IPS-18c (cell line): ENCODE results near the gene PRRC2A.
A peak's percentile ranks its signal among the peaks of the same experiment; 100 is the strongest.

ENCODE experiments used
- H3K4me3 ChIP-seq: 2 replicates; pipeline ENCODE4 v1.7.0; 2013; ENCODE audit warnings: low read depth, mild to moderate bottlenecking, low read length, moderate library complexity; ENCODE audit not compliant: insufficient read depth
- H3K9me3 ChIP-seq: one replicate; pipeline ENCODE4 v1.6.1; 2013; ENCODE audit warnings: mild to moderate bottlenecking, low read length, moderate library complexity; ENCODE audit not compliant: control insufficient read depth, insufficient read depth

Gene PRRC2A

GRCh38 chr6:31658983-31659648 is 38.6 kb downstream of the PRRC2A start:
- Histone ChIP-seq H3K4me3 (peak overlapping the region; percentile 88; the same call in 1 of the 2 replicates), H3K9me3 (no peaks in the 10 kb centered on the region)

- H3K9me3 ChIP-seq = no peaks in the 10 kb centered on the region
Measured at GRCh38 chr6:31659649-31660380, 39.3 kb downstream of the PRRC2A start.

GRCh38 chr6:31660381-31661261 is 40.1 kb downstream of the PRRC2A start, which contains the start of gene C6orf47:
TSS of gene C6orf47 (minus strand) at chr6:31660778. CDS start at chr6:31659947, 831 bp downstream.
- no peaks in the 10 kb centered on the region for H3K9me3 ChIP-seq
- peak within 1 kb of the TSS; percentile 88 for H3K4me3 ChIP-seq

More at GRCh38 chr6:31659649-31660380, 39.3 kb downstream of the PRRC2A start:
- H3K4me3 ChIP-seq = peak overlapping the region; percentile 88

GRCh38 chr6:31661262-31662123 is 41.0 kb downstream of the PRRC2A start:
- H3K9me3 ChIP-seq = no peaks in the 10 kb centered on the region
- peak overlapping the region; percentile 88 for H3K4me3 ChIP-seq

DNA sequence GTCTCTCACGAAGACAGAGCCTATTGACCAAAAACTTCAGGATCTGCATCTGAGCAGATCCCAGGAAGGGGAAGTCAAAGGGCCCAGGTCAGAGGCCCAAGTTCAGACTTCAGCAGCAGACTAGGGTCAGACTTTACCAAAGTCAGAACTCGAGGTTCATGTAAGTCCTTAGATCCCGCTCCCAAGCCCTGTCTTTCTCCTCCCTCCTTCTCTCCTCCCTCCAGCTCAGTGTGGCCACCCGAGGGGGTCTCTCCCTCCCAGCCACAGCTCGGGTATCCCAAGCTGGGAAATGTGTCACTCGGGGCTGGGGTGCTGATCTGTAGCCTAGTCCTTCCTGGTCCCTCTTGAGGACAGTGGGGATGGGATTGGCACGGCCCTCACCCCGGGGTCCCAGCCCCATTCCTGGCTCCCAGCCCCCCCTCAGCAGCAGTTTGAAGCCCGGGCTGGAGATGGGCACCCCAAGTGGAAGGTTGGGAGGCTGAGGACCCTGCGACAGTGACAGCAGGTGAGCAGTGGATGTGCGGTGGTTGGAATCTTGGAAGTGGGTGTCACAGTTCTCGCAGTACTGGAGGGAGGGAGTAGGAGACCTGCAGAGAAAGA is 41.7 kb downstream of the PRRC2A start:
- H3K9me3 ChIP-seq = no peaks in the 10 kb centered on the region
- no peak overlapping the region for H3K4me3 ChIP-seq

- H3K4me3 ChIP-seq = peak overlapping the region; percentile 95; the same call in 1 of the 2 replicates
Measured at GRCh38 chr6:31663126-31663960, 42.8 kb downstream of the PRRC2A start.

DNA sequence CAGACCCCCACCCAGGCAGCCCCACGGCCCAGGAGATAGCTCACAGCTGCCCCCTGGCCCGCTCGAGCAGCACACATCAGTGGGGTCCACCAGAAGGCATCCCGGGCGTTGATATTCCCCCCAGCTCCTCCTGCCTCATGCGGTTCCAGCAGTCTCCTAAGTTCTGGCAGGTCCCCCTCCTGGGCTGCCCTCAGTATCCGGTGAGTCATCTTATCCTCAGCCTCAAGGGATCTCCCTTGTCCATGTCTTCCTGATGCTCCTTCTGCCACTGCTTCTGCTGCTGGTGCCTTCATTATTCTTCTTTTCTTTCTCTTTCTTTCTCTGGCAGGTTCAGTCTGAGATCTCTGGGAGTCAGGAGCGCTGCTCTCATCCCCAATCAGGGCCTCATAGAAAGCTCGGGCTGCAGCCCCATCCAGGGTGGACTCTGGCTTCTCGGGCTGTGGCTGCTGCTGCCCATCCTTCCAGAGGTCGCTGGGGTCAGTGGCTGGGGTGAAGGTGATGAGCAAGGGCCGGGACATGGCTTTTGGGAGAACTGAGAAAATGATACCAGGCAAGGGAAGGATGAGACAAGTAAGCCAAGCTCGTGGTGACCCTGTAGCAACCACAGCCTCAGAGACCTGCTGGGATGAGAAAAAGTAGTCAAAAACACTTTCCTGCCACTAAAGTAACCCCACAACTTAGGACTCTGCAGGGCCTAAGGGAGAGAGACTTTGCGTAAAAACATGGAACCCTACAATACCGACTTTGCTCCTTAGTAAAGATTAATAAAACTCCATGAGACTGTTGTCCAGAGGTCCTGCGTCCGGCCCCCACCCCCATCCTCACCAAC is 43.7 kb downstream of the PRRC2A start:
- Histone ChIP-seq H3K9me3 (no peaks in the 10 kb centered on the region), H3K4me3 (peak overlapping the region; percentile 95)

More at GRCh38 chr6:31663126-31663960, 42.8 kb downstream of the PRRC2A start:
- no peaks in the 10 kb centered on the region for H3K9me3 ChIP-seq

- no peaks in the 10 kb centered on the region for H3K9me3 ChIP-seq
- peak within 1 kb of the TSS; percentile 95 for H3K4me3 ChIP-seq
Measured at GRCh38 chr6:31664790-31665500, 44.4 kb downstream of the PRRC2A start, which contains the start of gene GPANK1. TSS of gene GPANK1 (minus strand) at chr6:31664997. CDS start at chr6:31664478, 519 bp downstream.

- Histone ChIP-seq H3K9me3 (no peaks in the 10 kb centered on the region), H3K4me3 (peak within 1 kb of the TSS; percentile 95)
Measured at GRCh38 chr6:31665501-31666336, 45.2 kb downstream of the PRRC2A start, which contains the start of gene CSNK2B. TSS of gene CSNK2B (plus strand) at chr6:31666080. CDS start at chr6:31666832, 752 bp downstream.

GRCh38 chr6:31666337-31666965 is 45.9 kb downstream of the PRRC2A start:
- H3K9me3 ChIP-seq = no peaks in the 10 kb centered on the region
- peak overlapping the region; percentile 89 for H3K4me3 ChIP-seq

DNA sequence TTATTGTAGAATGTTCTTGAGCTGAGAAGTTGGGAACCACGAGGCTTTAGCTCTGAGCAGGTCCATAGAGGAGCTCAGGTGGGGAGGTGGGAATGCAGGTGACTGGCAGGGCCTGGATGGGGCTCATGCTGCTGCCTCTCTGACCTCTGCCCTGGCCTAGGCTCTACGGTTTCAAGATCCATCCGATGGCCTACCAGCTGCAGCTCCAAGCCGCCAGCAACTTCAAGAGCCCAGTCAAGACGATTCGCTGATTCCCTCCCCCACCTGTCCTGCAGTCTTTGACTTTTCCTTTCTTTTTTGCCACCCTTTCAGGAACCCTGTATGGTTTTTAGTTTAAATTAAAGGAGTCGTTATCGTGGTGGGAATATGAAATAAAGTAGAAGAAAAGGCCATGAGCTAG is 49.2 kb downstream of the PRRC2A start, which contains the start of gene LY6G5B:
Gene LY6G5B, plus strand, starts transcription at position 301 of the 400 bp plus-strand sequence. CDS start 975 bp downstream, outside the sequence.
- H3K4me3 ChIP-seq = no peak within 1 kb of the TSS

DNA sequence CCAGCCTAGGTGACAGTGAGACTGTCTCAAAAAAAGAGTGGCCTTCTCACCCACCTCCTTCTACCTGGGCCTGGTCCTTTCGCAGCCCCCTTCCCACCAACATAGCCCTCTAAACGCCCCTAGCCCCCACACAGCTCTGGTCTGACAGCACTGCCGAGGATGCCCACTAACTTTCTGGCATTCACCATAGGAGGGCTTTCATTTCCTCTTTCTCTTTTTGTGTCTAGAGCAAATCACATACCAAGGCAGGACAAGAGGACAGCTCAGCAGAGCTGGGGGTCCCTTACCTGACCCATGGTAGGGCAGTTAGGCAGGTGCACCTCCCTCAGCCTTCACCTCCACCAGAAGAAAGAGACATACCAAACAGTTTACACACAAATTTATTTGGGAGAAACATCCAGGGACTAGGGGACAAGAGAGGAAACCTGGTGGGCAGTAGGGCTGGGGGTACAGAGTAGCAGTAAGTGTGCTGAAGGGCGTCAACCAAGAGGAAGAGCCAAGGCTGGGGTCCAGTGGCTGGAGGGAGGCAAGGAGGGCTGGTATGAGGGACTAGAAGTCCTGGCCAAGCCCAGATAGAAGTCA is 55.9 kb downstream of the PRRC2A start:
- no peak overlapping the region for H3K4me3 ChIP-seq

More for the DNA sequence above, 49.2 kb downstream of the PRRC2A start, which contains the start of gene LY6G5B:
- peaks cover 2% of the 10 kb centered on the region for H3K9me3 ChIP-seq

More for the DNA sequence above, 55.9 kb downstream of the PRRC2A start:
- H3K9me3 ChIP-seq = peaks cover 6% of the 10 kb centered on the region
